ENCODE measurements around the gene ZC3H13. TPM values are rescaled to one million over a fixed set of nuclear protein-coding genes. Genes with fewer than 3 reads are reported as not detected.

Gene ZC3H13
- total and polyA plus RNA-seq, 10 of the 15 experiments (the other 5 are each of a cell fraction or from before 2014, with no cell fraction given): 10.0 to 55.9 (median 25.4) TPM

DNA sequence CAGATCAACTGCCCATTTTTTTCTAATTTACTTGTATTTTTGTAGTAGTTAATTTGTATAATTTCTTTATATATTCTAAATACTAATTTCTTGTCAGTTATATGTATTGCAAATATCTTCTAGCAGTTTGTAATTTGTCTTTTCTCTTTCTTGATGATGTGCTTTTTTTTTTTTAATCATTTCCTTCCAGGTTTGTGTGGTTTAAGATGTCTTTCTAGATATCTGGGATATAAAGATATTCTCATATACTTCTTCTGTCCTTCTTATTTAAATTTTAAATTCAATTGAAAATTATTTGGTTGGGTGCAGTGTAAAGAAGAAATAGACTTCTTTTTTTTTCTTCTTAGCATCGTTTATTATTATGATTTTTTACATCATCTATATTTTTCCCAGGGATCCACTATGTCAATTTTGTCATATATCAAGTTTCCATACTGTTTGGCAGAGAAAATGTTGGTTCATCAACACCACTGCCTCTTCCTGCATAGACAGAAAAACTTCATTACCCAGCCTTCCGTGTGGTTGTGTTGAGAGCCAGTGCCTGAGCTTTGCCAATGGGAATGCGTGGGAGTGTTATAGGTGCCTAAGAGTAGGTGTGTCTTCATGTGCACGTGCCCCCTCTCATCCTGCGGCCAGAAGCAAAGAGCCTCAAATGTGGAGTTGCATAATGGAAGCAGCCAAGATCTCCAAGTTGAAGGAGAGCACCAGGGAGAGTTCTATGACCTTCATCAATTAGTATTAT is 36.4 kb upstream of the ZC3H13 start:
- H3K9me3 ChIP-seq (replicated peaks; ENCODE audit: control insufficient read depth, insufficient read depth, low read length): no peaks in the 10 kb centered on the region
- ChIA-PET SMC1A (ENCODE audit: uncharacterized antibody, unreplicated experiment) (interaction anchor here (1.6 kb wide), 1 partner anchor 38 kb away, joined by 3 read pairs; no protein-coding TSS in a partner anchor), POLR2A (no interaction called here), CTCF (no interaction called here), RAD21 (ENCODE audit: unreplicated experiment) (interaction anchor here (1.0 kb wide), 1 partner anchor 10 kb away, joined by 3 read pairs; no protein-coding TSS in a partner anchor)
- H3K27me3 ChIP-seq (replicated peaks in 1 of 2; ENCODE audit: control insufficient read depth in 2 of 2, insufficient read depth in 2 of 2, low read length in 1 of 2): no peaks in the 10 kb centered on the region
- ATAC-seq (no peak), FAIRE-seq (no peak), DNase-seq (ENCODE audit: low read depth, low spot score) (no peak)
- intact Hi-C loops (cut with micrococcal nuclease; ENCODE audit: unreplicated experiment) (no loop called here), in situ Hi-C loops (cut with MboI) (no loop called here)
- no peak for TF ChIP-seq ZNF274 (IDR thresholded peaks at IDR 0.05; ENCODE audit: insufficient read depth, insufficient read length)
- no peak for TF ChIP-seq ESRRA (IDR thresholded peaks at IDR 0.05; ENCODE audit: low read length)
- TF ChIP-seq MYC (IDR thresholded peaks at IDR 0.05; ENCODE audit: insufficient read depth, insufficient read length, insufficient replicate concordance, low read length, severe bottlenecking): no peak
- no peak overlapping the region for H3K4me2 ChIP-seq (ENCODE audit: control insufficient read depth, insufficient read depth)
- H3K27ac ChIP-seq (ENCODE audit: control insufficient read depth, insufficient read depth): no peak overlapping the region
- H3K79me2 ChIP-seq (ENCODE audit: control insufficient read depth, insufficient read depth, low read length): no peaks in the 10 kb centered on the region
- 68% methylated on average over 5 of the region's 5 CpGs for WGBS (ENCODE audit: insufficient coverage, insufficient replicate concordance, low lambda C conversion rate, missing lambda C conversion rate)
- no peaks in the 10 kb centered on the region for H3K36me3 ChIP-seq (ENCODE audit: control insufficient read depth in 2 of 2, insufficient read depth in 2 of 2, low read length in 1 of 2)
- no peak overlapping the region for H2AFZ ChIP-seq (ENCODE audit: control insufficient read depth, low read depth, low read length)
- no TSS peak for BruUV-seq (replicated peaks)
- H3K9ac ChIP-seq (ENCODE audit: control insufficient read depth, insufficient read depth, low read length): no peak overlapping the region
- H3K4me3 ChIP-seq: no peak overlapping the region
- no peaks in the 10 kb centered on the region for H4K20me1 ChIP-seq (ENCODE audit: control insufficient read depth, insufficient read depth)
- H3K4me1 ChIP-seq (ENCODE audit: control insufficient read depth, insufficient read depth, low read length): no peaks in the 10 kb centered on the region

DNA sequence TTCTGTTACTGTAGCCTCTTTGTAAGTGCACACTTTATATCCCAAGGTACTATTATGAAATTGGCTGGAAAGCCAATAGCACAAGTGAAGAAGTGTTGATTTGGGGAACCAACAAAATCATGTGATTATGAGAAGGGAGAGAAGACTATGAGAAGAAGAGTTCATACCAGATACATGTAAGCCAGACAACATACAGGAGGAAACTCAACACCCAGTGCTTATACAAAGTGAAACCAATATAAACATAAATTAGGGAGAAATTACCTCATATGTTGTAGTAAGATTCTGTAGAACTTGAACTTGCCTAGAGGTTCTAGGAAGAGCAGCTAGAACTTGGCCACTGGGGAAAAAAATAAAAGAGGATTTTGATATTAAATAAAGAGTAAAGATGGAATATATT is 34.9 kb upstream of the ZC3H13 start:
- no TSS peak for BruUV-seq (replicated peaks)
- POLR2A ChIA-PET: interaction anchor here (1.0 kb wide), 1 partner anchor 25 kb away, joined by 3 read pairs; no protein-coding TSS in a partner anchor
- Histone ChIP-seq H3K79me2 (ENCODE audit: control insufficient read depth, insufficient read depth, low read length) (no peaks in the 10 kb centered on the region), H3K27ac (ENCODE audit: control insufficient read depth, insufficient read depth) (no peak overlapping the region), H2AFZ (ENCODE audit: control insufficient read depth, low read depth, low read length) (no peak overlapping the region), H3K27me3 (replicated peaks in 1 of 2; ENCODE audit: control insufficient read depth in 2 of 2, insufficient read depth in 2 of 2, low read length in 1 of 2) (no peaks in the 10 kb centered on the region), H3K36me3 (ENCODE audit: control insufficient read depth in 2 of 2, insufficient read depth in 2 of 2, low read length in 1 of 2) (no peaks in the 10 kb centered on the region), H3K4me3 (no peak overlapping the region), H4K20me1 (ENCODE audit: control insufficient read depth, insufficient read depth) (no peaks in the 10 kb centered on the region), H3K9ac (ENCODE audit: control insufficient read depth, insufficient read depth, low read length) (no peak overlapping the region), H3K4me2 (ENCODE audit: control insufficient read depth, insufficient read depth) (no peak overlapping the region), H3K9me3 (replicated peaks; ENCODE audit: control insufficient read depth, insufficient read depth, low read length) (no peaks in the 10 kb centered on the region), H3K4me1 (ENCODE audit: control insufficient read depth, insufficient read depth, low read length) (no peaks in the 10 kb centered on the region)
- TF ChIP-seq ASH2L (IDR thresholded peaks at IDR 0.05; ENCODE audit: borderline replicate concordance, low read depth) (no peak), JUNB (IDR thresholded peaks at IDR 0.05) (peak; percentile 54)
- FAIRE-seq (no peak), DNase-seq (ENCODE audit: low read depth, low spot score) (no peak), ATAC-seq (peak; percentile 42)
- SMC1A ChIA-PET (ENCODE audit: uncharacterized antibody, unreplicated experiment): interaction anchor here (0.6 to 1.6 kb wide), 3 partner anchors 39 to 53 kb away, joined by 3 read pairs; no protein-coding TSS in a partner anchor
- intact Hi-C loops (cut with micrococcal nuclease; ENCODE audit: unreplicated experiment) (no loop called here), in situ Hi-C loops (cut with MboI) (no loop called here)
- RAD21 ChIA-PET (ENCODE audit: unreplicated experiment): no interaction called here
- CTCF ChIA-PET: no interaction called here
